ENCODE results near the gene FES. TPM values are rescaled to one million over a fixed set of nuclear protein-coding genes. Genes with fewer than 3 reads are reported as not detected.

The FES gene
- total RNA-seq, 2 experiments from 2014 or later: 12.2 to 15.6 TPM

- H3K4me3 Mint-ChIP-seq: no peak overlapping the region
- intact Hi-C loops (cut with DNase I, micrococcal nuclease): no loop called here
- H3K9me3 Mint-ChIP-seq (ENCODE audit: low read depth): no peaks in the 10 kb centered on the region
- peaks cover 60% of the 10 kb centered on the region for H3K4me1 Mint-ChIP-seq
- ChIA-PET POLR2A (interaction anchor here (1.0 kb wide), 1 partner anchor 31 kb away, joined by 4 read pairs; no protein-coding TSS in a partner anchor), CTCF (no interaction called here)
- ATAC-seq: no peak
- no peaks in the 10 kb centered on the region for H3K36me3 Mint-ChIP-seq (ENCODE audit: low read depth)
- DNase-seq: peak; percentile 36
- H3K27me3 Mint-ChIP-seq: peaks cover 3% of the 10 kb centered on the region
- peak overlapping the region; percentile 60 for H3K27ac Mint-ChIP-seq
These were observed 23.2 kb upstream of the FES start for GRCh38 chr15:90860942-90861675.

- Mint-ChIP-seq H3K4me3 (no peak overlapping the region), H3K9me3 (ENCODE audit: low read depth) (no peaks in the 10 kb centered on the region), H3K4me1 (peaks cover 50% of the 10 kb centered on the region), H3K27ac (peak overlapping the region; percentile 37), H3K27me3 (peaks cover 5% of the 10 kb centered on the region), H3K36me3 (ENCODE audit: low read depth) (no peaks in the 10 kb centered on the region)
- ChIA-PET CTCF (no interaction called here), POLR2A (no interaction called here)
- DNase-seq: no peak
- no peak for ATAC-seq
- intact Hi-C loops (cut with DNase I, micrococcal nuclease): no loop called here
These were observed 21.8 kb upstream of the FES start for GRCh38 chr15:90862487-90862886.

GRCh38 chr15:90862964-90863778 lies 21.1 kb upstream of the FES start:
- DNase-seq (no peak), ATAC-seq (no peak)
- peaks cover 5% of the 10 kb centered on the region for H3K27me3 Mint-ChIP-seq
- POLR2A ChIA-PET: interaction anchor here (1.0 to 1.6 kb wide), 7 partner anchors 9 to 48 kb away, joined by 4 to 13 read pairs (median 5); no protein-coding TSS in a partner anchor
- intact Hi-C loops (cut with DNase I, micrococcal nuclease): no loop called here
- CTCF ChIA-PET: interaction anchor here (0.8 to 0.9 kb wide), 2 partner anchors 30 to 146 kb away, joined by 4 read pairs; partner anchors contain the start of gene BLM
- H3K36me3 Mint-ChIP-seq (ENCODE audit: low read depth): no peaks in the 10 kb centered on the region
- H3K4me1 Mint-ChIP-seq: peaks cover 48% of the 10 kb centered on the region
- no peak overlapping the region for H3K4me3 Mint-ChIP-seq
- no peaks in the 10 kb centered on the region for H3K9me3 Mint-ChIP-seq (ENCODE audit: low read depth)
- peak overlapping the region; percentile 85 for H3K27ac Mint-ChIP-seq

GRCh38 chr15:90863987-90864386 lies 20.3 kb upstream of the FES start:
- DNase-seq: peak; percentile 73
- peak; percentile 85 for ATAC-seq
- intact Hi-C loops (cut with DNase I, micrococcal nuclease): no loop called here
- Mint-ChIP-seq H3K4me1 (peaks cover 54% of the 10 kb centered on the region), H3K9me3 (ENCODE audit: low read depth) (no peaks in the 10 kb centered on the region), H3K4me3 (peak overlapping the region; percentile 21), H3K36me3 (ENCODE audit: low read depth) (peaks cover 3% of the 10 kb centered on the region), H3K27ac (peak overlapping the region; percentile 85), H3K27me3 (peaks cover 5% of the 10 kb centered on the region)
- CTCF ChIA-PET: interaction anchor here (0.5 to 1.0 kb wide), 5 partner anchors 18 to 493 kb away, joined by 3 to 4 read pairs (median 4); partner anchors contain the start of gene BLM
- POLR2A ChIA-PET: interaction anchor here (0.7 to 1.6 kb wide), 8 partner anchors 9 to 49 kb away, joined by 4 to 13 read pairs (median 4); no protein-coding TSS in a partner anchor

- Mint-ChIP-seq H3K9me3 (ENCODE audit: low read depth) (no peaks in the 10 kb centered on the region), H3K27me3 (peaks cover 5% of the 10 kb centered on the region), H3K36me3 (ENCODE audit: low read depth) (peaks cover 4% of the 10 kb centered on the region), H3K4me3 (no peak overlapping the region), H3K4me1 (peaks cover 56% of the 10 kb centered on the region), H3K27ac (peak overlapping the region; percentile 85)
- ATAC-seq (peak; percentile 40), DNase-seq (peak; percentile 60)
- CTCF ChIA-PET: interaction anchor here (0.7 to 1.0 kb wide), 4 partner anchors 19 to 147 kb away, joined by 3 to 4 read pairs (median 4); partner anchors contain the start of gene BLM
- POLR2A ChIA-PET: interaction anchor here (0.7 to 1.6 kb wide), 8 partner anchors 8 to 50 kb away, joined by 4 to 13 read pairs (median 4); no protein-coding TSS in a partner anchor
- intact Hi-C loops (cut with DNase I, micrococcal nuclease): no loop called here
These were observed 19.8 kb upstream of the FES start for GRCh38 chr15:90864507-90864906.

GRCh38 chr15:90865702-90866101 lies 18.6 kb upstream of the FES start:
- ChIA-PET CTCF (interaction anchor here (0.7 kb wide), 2 partner anchors 55 to 138 kb away, joined by 3 read pairs; no protein-coding TSS in a partner anchor), POLR2A (no interaction called here)
- Mint-ChIP-seq H3K36me3 (ENCODE audit: low read depth) (peaks cover 16% of the 10 kb centered on the region), H3K9me3 (ENCODE audit: low read depth) (no peaks in the 10 kb centered on the region), H3K4me1 (peaks cover 64% of the 10 kb centered on the region), H3K27ac (peak overlapping the region; percentile 63), H3K4me3 (no peak overlapping the region), H3K27me3 (peaks cover 5% of the 10 kb centered on the region)
- DNase-seq: no peak
- ATAC-seq: no peak
- intact Hi-C loops (cut with DNase I, micrococcal nuclease): no loop called here

GRCh38 chr15:90866161-90866715 lies 18.1 kb upstream of the FES start:
- Mint-ChIP-seq H3K27ac (peak overlapping the region; percentile 63), H3K4me3 (no peak overlapping the region)
- POLR2A ChIA-PET: no interaction called here

GRCh38 chr15:90866800-90867199 lies 17.5 kb upstream of the FES start:
- POLR2A ChIA-PET: no interaction called here
- H3K9me3 Mint-ChIP-seq (ENCODE audit: low read depth): no peaks in the 10 kb centered on the region

More at GRCh38 chr15:90866161-90866715, 18.1 kb upstream of the FES start:
- ATAC-seq (no peak), DNase-seq (no peak)
- Mint-ChIP-seq H3K4me1 (peaks cover 62% of the 10 kb centered on the region), H3K9me3 (ENCODE audit: low read depth) (no peaks in the 10 kb centered on the region), H3K27me3 (peaks cover 5% of the 10 kb centered on the region), H3K36me3 (ENCODE audit: low read depth) (peaks cover 19% of the 10 kb centered on the region)
- intact Hi-C loops (cut with DNase I, micrococcal nuclease): no loop called here
- CTCF ChIA-PET: interaction anchor here (0.7 kb wide), 2 partner anchors 56 to 139 kb away, joined by 3 read pairs; no protein-coding TSS in a partner anchor

GRCh38 chr15:90868261-90868689 lies 16.0 kb upstream of the FES start, which contains the start of gene FURIN:
FURIN (plus strand) TSS chr15:90868588; CDS start chr15:90875741, 7,153 bp downstream.
- Mint-ChIP-seq H3K27ac (peak within 1 kb of the TSS; percentile 98), H3K4me1 (peaks cover 64% of the 10 kb centered on the region), H3K27me3 (peaks cover 5% of the 10 kb centered on the region), H3K36me3 (ENCODE audit: low read depth) (peaks cover 31% of the 10 kb centered on the region), H3K9me3 (ENCODE audit: low read depth) (no peaks in the 10 kb centered on the region), H3K4me3 (peak within 1 kb of the TSS; percentile 90)
- intact Hi-C loops (cut with DNase I, micrococcal nuclease): loop anchor here in 1 of 2 experiments (2.0 kb wide), 1 partner anchor 29 kb away; no protein-coding TSS in a partner anchor
- ChIA-PET POLR2A (interaction anchor here (1.0 to 1.6 kb wide), 2 partner anchors 38 to 41 kb away, joined by 6 to 7 read pairs; no protein-coding TSS in a partner anchor), CTCF (interaction anchor here (0.7 to 1.1 kb wide), 4 partner anchors 17 to 258 kb away, joined by 3 to 6 read pairs (median 4); no protein-coding TSS in a partner anchor)
- no peak for ATAC-seq
- peak; percentile 60 for DNase-seq

More at GRCh38 chr15:90866800-90867199, 17.5 kb upstream of the FES start:
- H3K27me3 Mint-ChIP-seq: peaks cover 5% of the 10 kb centered on the region
- CTCF ChIA-PET: no interaction called here
- peaks cover 60% of the 10 kb centered on the region for H3K4me1 Mint-ChIP-seq
- DNase-seq (no peak), ATAC-seq (no peak)
- peak overlapping the region; percentile 63 for H3K27ac Mint-ChIP-seq
- no peak overlapping the region for H3K4me3 Mint-ChIP-seq
- peaks cover 19% of the 10 kb centered on the region for H3K36me3 Mint-ChIP-seq (ENCODE audit: low read depth)
- intact Hi-C loops (cut with DNase I, micrococcal nuclease): no loop called here

GRCh38 chr15:90869140-90869541 lies 15.2 kb upstream of the FES start:
- Mint-ChIP-seq H3K9me3 (ENCODE audit: low read depth) (no peaks in the 10 kb centered on the region), H3K27ac (peak overlapping the region; percentile 98), H3K36me3 (ENCODE audit: low read depth) (peaks cover 39% of the 10 kb centered on the region), H3K4me1 (peaks cover 63% of the 10 kb centered on the region), H3K4me3 (peak overlapping the region; percentile 90), H3K27me3 (peaks cover 5% of the 10 kb centered on the region)
- POLR2A ChIA-PET: interaction anchor here (1.0 to 1.6 kb wide), 2 partner anchors 17 to 42 kb away, joined by 5 to 6 read pairs; no protein-coding TSS in a partner anchor
- CTCF ChIA-PET: interaction anchor here (2.2 kb wide), 1 partner anchor 62 kb away, joined by 8 read pairs; no protein-coding TSS in a partner anchor
- ATAC-seq (peak; percentile 3), DNase-seq (peak; percentile 33)
- intact Hi-C loops (cut with DNase I, micrococcal nuclease): loop anchor here (1.0 to 2.0 kb wide), 5 partner anchors 13 to 39 kb away; no protein-coding TSS in a partner anchor
